GM23248 (cell line): ENCODE data around the gene MADCAM1. TPM values are rescaled to one million over a fixed set of nuclear protein-coding genes. Genes with fewer than 3 reads are reported as not detected.
A peak's percentile ranks its signal among the peaks of the same experiment; 100 is the strongest.

Experiments
- DNase-seq: peaks from one replicate; pipeline ENCODE4 v3.0.0-alpha.2; 2015
- H2AFZ ChIP-seq: fragments of 200-600 bp; sonication (generic); 2 replicates; pipeline ENCODE4 v1.6.1; 2016; ENCODE audit warnings: antibody characterized with exemption
- H3F3A ChIP-seq: fragments of 200-600 bp; sonication (generic); 2 replicates; pipeline ENCODE4 v1.6.1; 2016; ENCODE audit warnings: mild to moderate bottlenecking, antibody characterized with exemption, mixed run types; ENCODE audit not compliant: insufficient read depth
- H3K27ac ChIP-seq: fragments of 200-600 bp; sonication (generic); 2 replicates; pipeline ENCODE4 v1.5.1; 2016; ENCODE audit warnings: mild to moderate bottlenecking
- H3K27me3 ChIP-seq: fragments of 200-600 bp; sonication (generic); replicated peaks from 2 replicates; pipeline ENCODE4 v1.6.1; 2016; ENCODE audit warnings: mild to moderate bottlenecking; ENCODE audit not compliant: insufficient read depth
- H3K36me3 ChIP-seq: fragments of 200-600 bp; sonication (generic); 2 replicates; pipeline ENCODE4 v1.6.1; 2016; ENCODE audit warnings: low read depth, mild to moderate bottlenecking
- H3K4me1 ChIP-seq: fragments of 200-600 bp; sonication (generic); 2 replicates; pipeline ENCODE4 v1.6.1; 2016; ENCODE audit warnings: mild to moderate bottlenecking; ENCODE audit not compliant: insufficient read depth
- H3K4me2 ChIP-seq: fragments of 200-600 bp; sonication (generic); one replicate; pipeline ENCODE4 v1.6.1; 2016; ENCODE audit warnings: mild to moderate bottlenecking; ENCODE audit not compliant: unreplicated experiment
- H3K4me3 ChIP-seq: fragments of 200-600 bp; sonication (generic); 2 replicates; pipeline ENCODE4 v1.5.1; 2016; ENCODE audit warnings: mild to moderate bottlenecking
- H3K79me2 ChIP-seq: fragments of 200-600 bp; sonication (generic); 2 replicates; pipeline ENCODE4 v1.6.1; 2016; ENCODE audit warnings: mild to moderate bottlenecking; ENCODE audit not compliant: insufficient read depth
- H3K9ac ChIP-seq: fragments of 200-600 bp; sonication (generic); 2 replicates; pipeline ENCODE4 v1.6.1; 2016; ENCODE audit warnings: mild to moderate bottlenecking
- H3K9me2 ChIP-seq: fragments of 200-600 bp; sonication (generic); 2 replicates; pipeline ENCODE4 v1.6.1; 2016; ENCODE audit warnings: mixed run types, mild to moderate bottlenecking, moderate library complexity; ENCODE audit not compliant: insufficient read depth
- H3K9me3 ChIP-seq: fragments of 200-600 bp; sonication (generic); one replicate; pipeline ENCODE4 v1.6.1; 2017; ENCODE audit warnings: low read depth
- H4K20me1 ChIP-seq: fragments of 200-600 bp; sonication (generic); 2 replicates; pipeline ENCODE4 v1.6.0; 2016; ENCODE audit not compliant: insufficient read depth
- EZH2 ChIP-seq: fragments of 200-600 bp; sonication (generic); IDR thresholded peaks from 2 replicates; pipeline ENCODE4 v1.6.1; 2018; ENCODE audit warnings: antibody characterized with exemption, mild to moderate bottlenecking; ENCODE audit not compliant: insufficient read depth, poor library complexity, severe bottlenecking
- EZH2phosphoT487 ChIP-seq: fragments of 200-600 bp; sonication (generic); IDR thresholded peaks from 2 replicates; pipeline ENCODE4 v1.6.1; 2018; ENCODE audit warnings: antibody characterized with exemption, moderate library complexity, mild to moderate bottlenecking, low read depth; ENCODE audit not compliant: insufficient read depth
- WGBS, 2 experiments: methylation state at CpG; one replicate each; pipeline ENCODE4 v1.1.6; 2015 to 2017; ENCODE audit warnings: low lambda C conversion rate in 2 of 2, low coverage in 1 of 2; ENCODE audit errors: missing lambda C conversion rate in 2 of 2; 5-methylcytosine and 5-hydroxymethylcytosine counted together
- in situ Hi-C: fragments of 300-500 bp; cut with MboI; formaldehyde crosslinking; loops from 2 replicates; pipeline ENCODE4 v1.15.0; 2020
- polyA plus RNA-seq: library from polyadenylated mRNA; unstranded; fragments of >200 nt; fragmentation: Nextera tagmentation; extraction: Ambion mirVana; gene quantifications from 2 replicates; pipeline ENCODE4 v1.2.1, GENCODE V29; 2016
- total RNA-seq: library from RNA; depleted of rRNA; stranded (reverse); fragments of >200 nt; shearing (Covaris generic); gene quantifications from 2 replicates; pipeline ENCODE4 v1.2.3, GENCODE V29; 2014

Gene MADCAM1
- total and polyA plus RNA-seq, 2 experiments from 2014 or later: 0.38 to 0.54 TPM

GRCh38 chr19:522726-523125, 26.4 kb downstream of the MADCAM1 start:
- no peaks in the 10 kb centered on the region for H3K79me2 ChIP-seq
- H3F3A ChIP-seq: no peaks in the 10 kb centered on the region
- no peaks in the 10 kb centered on the region for H3K36me3 ChIP-seq
- H2AFZ ChIP-seq: no peak overlapping the region
- TF ChIP-seq EZH2 (no peak), EZH2phosphoT487 (no peak)
- H3K4me3 ChIP-seq: no peak overlapping the region
- no peak for DNase-seq
- no peaks in the 10 kb centered on the region for H3K9me2 ChIP-seq
- H3K9ac ChIP-seq: no peak overlapping the region
- H3K4me2 ChIP-seq: no peak overlapping the region
- no peak overlapping the region for H3K27ac ChIP-seq
- in situ Hi-C loops: no loop called here
- H4K20me1 ChIP-seq: no peaks in the 10 kb centered on the region
- H3K27me3 ChIP-seq: no peaks in the 10 kb centered on the region
- 93 to 95% methylated on average over 12 of the region's 12 CpGs for WGBS, 2 experiments
- no peaks in the 10 kb centered on the region for H3K4me1 ChIP-seq
- H3K9me3 ChIP-seq: no peaks in the 10 kb centered on the region

- Histone ChIP-seq H3K36me3 (no peaks in the 10 kb centered on the region), H3K4me1 (no peaks in the 10 kb centered on the region), H4K20me1 (no peaks in the 10 kb centered on the region), H3K4me3 (no peak overlapping the region), H3K9me3 (no peaks in the 10 kb centered on the region), H3K27ac (no peak overlapping the region), H3K4me2 (no peak overlapping the region), H2AFZ (no peak overlapping the region), H3K9me2 (no peaks in the 10 kb centered on the region), H3K9ac (no peak overlapping the region), H3F3A (no peaks in the 10 kb centered on the region), H3K27me3 (no peaks in the 10 kb centered on the region), H3K79me2 (no peaks in the 10 kb centered on the region)
- in situ Hi-C loops: no loop called here
- TF ChIP-seq EZH2phosphoT487 (no peak), EZH2 (no peak)
- peak; percentile 58 for DNase-seq
- WGBS, 2 experiments: 39 to 61% methylated on average over 17 to 29 of the region's 29 CpGs
Observed at GRCh38 chr19:524062-524674, 27.9 kb downstream of the MADCAM1 start.

- no peaks in the 10 kb centered on the region for H3F3A ChIP-seq
- no peak overlapping the region for H3K4me3 ChIP-seq
- no peak overlapping the region for H2AFZ ChIP-seq
- no peaks in the 10 kb centered on the region for H3K79me2 ChIP-seq
- H3K9ac ChIP-seq: no peak overlapping the region
- TF ChIP-seq EZH2: no peak
- no peak for TF ChIP-seq EZH2phosphoT487
- no peak overlapping the region for H3K27ac ChIP-seq
- in situ Hi-C loops: no loop called here
- no peaks in the 10 kb centered on the region for H3K27me3 ChIP-seq
- DNase-seq: no peak
- no peaks in the 10 kb centered on the region for H3K9me3 ChIP-seq
- no peak overlapping the region for H3K4me2 ChIP-seq
- H4K20me1 ChIP-seq: no peaks in the 10 kb centered on the region
- 79 to 80% methylated on average over 11 to 18 of the region's 18 CpGs for WGBS, 2 experiments
- H3K4me1 ChIP-seq: no peaks in the 10 kb centered on the region
- H3K9me2 ChIP-seq: no peaks in the 10 kb centered on the region
- no peaks in the 10 kb centered on the region for H3K36me3 ChIP-seq
Observed at GRCh38 chr19:525029-525428, 28.7 kb downstream of the MADCAM1 start.

GRCh38 chr19:525857-526419, 29.7 kb downstream of the MADCAM1 start:
- WGBS, 2 experiments: 36% methylated on average over 12 to 13 of the region's 13 CpGs
- in situ Hi-C loops: no loop called here
- Histone ChIP-seq H3K27ac (no peak overlapping the region), H2AFZ (no peak overlapping the region), H3K27me3 (no peaks in the 10 kb centered on the region), H3K4me2 (no peak overlapping the region), H3K36me3 (no peaks in the 10 kb centered on the region), H3K79me2 (no peaks in the 10 kb centered on the region), H3F3A (no peaks in the 10 kb centered on the region), H4K20me1 (no peaks in the 10 kb centered on the region), H3K4me1 (no peaks in the 10 kb centered on the region), H3K4me3 (no peak overlapping the region), H3K9me3 (no peaks in the 10 kb centered on the region), H3K9me2 (no peaks in the 10 kb centered on the region), H3K9ac (no peak overlapping the region)
- TF ChIP-seq EZH2 (no peak), EZH2phosphoT487 (no peak)
- DNase-seq: no peak
